Measurements from ENCODE around the gene DACH2. TPM values are rescaled to one million over a fixed set of nuclear protein-coding genes. Genes with fewer than 3 reads are reported as not detected.

Gene DACH2
- total and polyA plus RNA-seq, 2 of the 4 experiments (the other 2 are of a cell fraction) = 2.8 to 3.8 TPM

DNA sequence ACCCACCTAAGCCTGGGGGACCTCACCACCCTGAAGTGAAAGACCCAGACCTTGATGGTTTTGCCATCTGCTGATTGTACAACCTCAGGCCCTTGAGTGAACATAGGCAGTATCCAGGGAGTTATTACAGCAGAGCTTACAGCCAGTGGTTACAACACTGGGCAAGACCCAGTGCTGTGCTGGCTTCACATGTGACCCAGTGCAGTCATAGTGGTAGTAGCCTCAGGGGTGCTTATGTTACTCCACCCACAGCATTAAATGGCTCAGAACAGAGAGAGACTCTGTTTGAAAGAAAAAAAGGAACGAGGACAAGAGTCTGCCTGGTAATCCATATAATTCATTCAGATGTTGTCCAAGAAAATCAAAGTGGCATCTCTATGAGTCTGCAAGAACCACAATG lies 45.2 kb upstream of the DACH2 start:
- Histone ChIP-seq H3K14ac (replicated peaks; ENCODE audit: low read depth, low read length) (no peak overlapping the region), H2BK120ac (ENCODE audit: low read depth, low read length) (no peak overlapping the region), H3K56ac (ENCODE audit: extremely low read depth, insufficient read depth, low read length) (no peak overlapping the region), H3K36me3 (ENCODE audit: control insufficient read depth, insufficient read depth, low read length) (no peaks in the 10 kb centered on the region), H3K27ac (ENCODE audit: insufficient read depth, low read length) (no peak overlapping the region), H3K27me3 (ENCODE audit: control insufficient read depth, insufficient read depth, low read length) (no peaks in the 10 kb centered on the region), H2BK15ac (ENCODE audit: low read depth, low read length) (no peak overlapping the region), H3K4me3 (ENCODE audit: insufficient read depth, low read depth, low read length) (no peak overlapping the region), H2BK5ac (ENCODE audit: low read depth, low read length, poor library complexity, severe bottlenecking) (no peak overlapping the region), H2BK20ac (ENCODE audit: low read depth, low read length) (no peak overlapping the region), H4K20me1 (ENCODE audit: insufficient read depth, low read length) (no peaks in the 10 kb centered on the region), H4K91ac (ENCODE audit: insufficient read depth, low read depth, low read length) (no peak overlapping the region), H3K9me1 (ENCODE audit: insufficient read depth, low read length) (no peaks in the 10 kb centered on the region), H3K4me2 (ENCODE audit: low read depth, low read length) (no peak overlapping the region), H2AK9ac (replicated peaks; ENCODE audit: low read depth, low read length, poor library complexity) (no peak overlapping the region), H3K79me1 (ENCODE audit: low read depth in 1 of 2, low read length in 2 of 2) (no peaks in the 10 kb centered on the region), H3K18ac (ENCODE audit: low read depth, low read length) (no peak overlapping the region), H2AK5ac (ENCODE audit: low read depth, low read length) (no peak overlapping the region), H4K5ac (ENCODE audit: low read depth, low read length) (no peak overlapping the region), H3K23ac (ENCODE audit: low read depth, low read length) (no peak overlapping the region), H3K9ac (ENCODE audit: low read depth, low read length) (no peak overlapping the region), H3K4ac (ENCODE audit: low read depth, low read length) (no peak overlapping the region), H4K8ac (ENCODE audit: low read depth in 2 of 2, low read length in 2 of 2) (no peak overlapping the region), H3K9me3 (ENCODE audit: control insufficient read depth, insufficient read depth, low read length) (no peaks in the 10 kb centered on the region), H2AFZ (replicated peaks; ENCODE audit: low read length, poor library complexity) (no peak overlapping the region), H3K4me1 (ENCODE audit: control insufficient read depth, insufficient read depth, low read length) (no peaks in the 10 kb centered on the region)
- ChIA-PET POLR2A (ENCODE audit: unreplicated experiment) (no interaction called here), CTCF (no interaction called here)
- in situ Hi-C loops (cut with MboI; ENCODE audit: low sequenced_read_pairs) = no loop called here
- BruUV-seq (replicated peaks) = no TSS peak
- intact Hi-C loops (cut with micrococcal nuclease) = no loop called here
- no CpG with 5 or more reads among the region's 1 CpG for WGBS, 2 experiments (ENCODE audit: extremely low coverage in 2 of 2, insufficient read length in 1 of 2)
- dilution Hi-C loops (cut with HindIII; ENCODE audit: low sequenced_read_pairs, unreplicated experiment) = no loop called here
- TF ChIP-seq MAFK (IDR thresholded peaks at IDR 0.05; ENCODE audit: low read depth, low read length) (no peak), RCOR1 (IDR thresholded peaks at IDR 0.05; ENCODE audit: insufficient replicate concordance, low read length) (no peak), CEBPB (IDR thresholded peaks at IDR 0.05; ENCODE audit: low read depth, low read length) (no peak), FOS (IDR thresholded peaks at IDR 0.05; ENCODE audit: low read depth, low read length) (no peak), CTCF (conservative IDR thresholded peaks at IDR 0.05; ENCODE audit: low read depth, low read length) (no peak), BHLHE40 (IDR thresholded peaks at IDR 0.05; ENCODE audit: low read depth, low read length) (no peak)
- TF ChIP-seq, protein P1, sequence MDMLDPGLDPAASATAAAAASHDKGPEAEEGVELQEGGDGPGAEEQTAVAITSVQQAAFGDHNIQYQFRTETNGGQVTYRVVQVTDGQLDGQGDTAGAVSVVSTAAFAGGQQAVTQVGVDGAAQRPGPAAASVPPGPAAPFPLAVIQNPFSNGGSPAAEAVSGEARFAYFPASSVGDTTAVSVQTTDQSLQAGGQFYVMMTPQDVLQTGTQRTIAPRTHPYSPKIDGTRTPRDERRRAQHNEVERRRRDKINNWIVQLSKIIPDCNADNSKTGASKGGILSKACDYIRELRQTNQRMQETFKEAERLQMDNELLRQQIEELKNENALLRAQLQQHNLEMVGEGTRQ (IDR thresholded peaks at IDR 0.05; ENCODE audit: low read depth, low read length) = no peak
- DNase-seq (no peak), ATAC-seq (ENCODE audit: low read depth) (no peak)

Measured in IMR-90 (cell line).